K562 (cell line): ENCODE data around the gene REEP3. TPM values are rescaled to one million over a fixed set of nuclear protein-coding genes. Genes with fewer than 3 reads are reported as not detected.

ENCODE experiments used
- ERF ChIP-seq: fragments of 450-650 bp; formaldehyde crosslinking; IDR thresholded peaks from 2 replicates; pipeline ENCODE4 v1.4.0; 2020; ENCODE audit warnings: mild to moderate bottlenecking, mixed read lengths
- ETV6 ChIP-seq, 3 experiments: fragments of 150-350 bp in 1 of 3; sonication (generic) in 1 of 3; formaldehyde crosslinking in 1 of 3; IDR thresholded peaks; 2 replicates each; pipeline versions ENCODE4 v1.6.1 to v1.8.0; 2014 to 2022; ENCODE audit warnings: borderline replicate concordance in 2 of 3, low read depth in 2 of 3, antibody characterized with exemption in 1 of 3, low read length in 1 of 3, mild to moderate bottlenecking in 1 of 3, missing genetic modification reagents in 1 of 3
- GABPA ChIP-seq: fragments of 200-800 bp; sonication (Bioruptor generic); conservative IDR thresholded peaks from 2 replicates; pipeline ENCODE4 v1.6.1; 2016; ENCODE audit warnings: low read depth, missing genetic modification characterization, missing compliant biosample characterization
- HMGN3 ChIP-seq: IDR thresholded peaks from 2 replicates; pipeline ENCODE4 v1.6.1; 2011; ENCODE audit warnings: borderline replicate concordance, low read depth, mild to moderate bottlenecking, mixed read lengths, low read length; ENCODE audit not compliant: insufficient read length; ENCODE audit errors: extremely low read depth
- MAZ ChIP-seq, 2 experiments: fragments of 450-650 bp in 1 of 2; sonication (generic) in 1 of 2; formaldehyde crosslinking; IDR thresholded peaks in 1 of 2; conservative IDR thresholded peaks in 1 of 2; 2 replicates each; pipeline versions ENCODE4 v1.4.0 to v1.5.0; 2020; ENCODE audit warnings: mild to moderate bottlenecking in 1 of 2, missing genetic modification reagents in 1 of 2
- NRF1 ChIP-seq, 2 experiments: fragments of 450-650 bp; IDR thresholded peaks in 1 of 2; conservative IDR thresholded peaks in 1 of 2; 2 replicates each; pipeline ENCODE4 v1.6.1; 2014; ENCODE audit warnings: mild to moderate bottlenecking in 2 of 2
- RAD21 ChIP-seq, 2 experiments: fragments of 250-450 bp in 1 of 2; fragments of 450-650 bp in 1 of 2; sonication (Bioruptor Pico) in 1 of 2; formaldehyde crosslinking in 1 of 2; IDR thresholded peaks in 1 of 2; conservative IDR thresholded peaks in 1 of 2; 2 replicates each; pipeline versions ENCODE4 v1.4.0 to v1.8.0; 2020 to 2022; ENCODE audit warnings: mild to moderate bottlenecking in 2 of 2, moderate library complexity in 1 of 2
- SRF ChIP-seq, 2 experiments: fragments of 250-450, 450-650 bp in 1 of 2; sonication (Bioruptor Pico) in 1 of 2; sonication (generic) in 1 of 2; formaldehyde crosslinking; IDR thresholded peaks; 2 replicates each; pipeline versions ENCODE4 v1.5.0 to v1.5.1; 2020 to 2022; ENCODE audit warnings: mild to moderate bottlenecking in 1 of 2, missing genetic modification reagents in 1 of 2
- TCF3 ChIP-seq: sonication (generic); formaldehyde crosslinking; IDR thresholded peaks from 2 replicates; pipeline ENCODE4 v1.4.0; 2020; ENCODE audit warnings: mild to moderate bottlenecking, missing genetic modification reagents
- ZBTB11 ChIP-seq, 3 experiments: fragments of 200-800 bp in 1 of 3; fragments of 250-450 bp in 1 of 3; fragments of 450-650 bp in 1 of 3; sonication (Bioruptor Pico) in 1 of 3; sonication (Bioruptor generic) in 1 of 3; formaldehyde crosslinking in 1 of 3; IDR thresholded peaks; 2 replicates each; pipeline versions ENCODE4 v1.6.1 to v1.8.0; 2016 to 2022; ENCODE audit warnings: mild to moderate bottlenecking in 2 of 3, missing genetic modification characterization in 2 of 3, missing compliant biosample characterization in 1 of 3, moderate library complexity in 1 of 3
- ZBTB9 ChIP-seq: fragments of 450-650 bp; formaldehyde crosslinking; IDR thresholded peaks from 2 replicates; pipeline ENCODE4 v1.4.0; 2020; ENCODE audit warnings: mild to moderate bottlenecking, moderate library complexity
- ZNF311 ChIP-seq: fragments of 250-450 bp; sonication (Bioruptor Pico); IDR thresholded peaks from 2 replicates; pipeline ENCODE4 v1.4.0; 2020; ENCODE audit warnings: mild to moderate bottlenecking, moderate library complexity
- ZNF398 ChIP-seq: fragments of 250-450 bp; sonication (Bioruptor Pico); IDR thresholded peaks from 2 replicates; pipeline ENCODE4 v1.8.0; 2021; ENCODE audit warnings: moderate library complexity, mild to moderate bottlenecking, inconsistent platforms
- polyA plus RNA-seq, 8 experiments: library from polyadenylated mRNA; depleted of rRNA in 4 of 8; stranded (reverse) in 5 of 8; unstranded in 3 of 8; fragments of >200 nt; fragmentation: Nextera tagmentation in 2 of 8; fragmentation: Illumina TruSeq in 1 of 8; extraction: Ambion mirVana in 2 of 8; extraction: Trizol in 1 of 8; gene quantifications; 2 replicates each; pipeline versions ENCODE4 v1.2.1 to v1.2.3, GENCODE V29; 2011 to 2014; ENCODE audit warnings: inconsistent platforms in 1 of 8, missing spikeins in 1 of 8
- total RNA-seq, 7 experiments: library from RNA; depleted of rRNA in 6 of 7; stranded (reverse); fragments of >200 nt in 6 of 7; fragmentation: Illumina TruSeq in 2 of 7; extraction: Trizol in 2 of 7; gene quantifications; 2 replicates each; pipeline versions ENCODE4 v1.2.1 to v1.2.3, GENCODE V29; 2011 to 2021; ENCODE audit warnings: low replicate concordance in 1 of 7

Gene REEP3
- total and polyA plus RNA-seq, 9 of the 15 experiments (the other 6 are each of a cell fraction or from before 2014, with no cell fraction given) = 3.4 to 13.4 (median 9.2) TPM

GRCh38 chr10:63630085-63630930 is 109.1 kb downstream of the REEP3 start (continued):
- TF ChIP-seq ZBTB11 (CRISPR knock-in tag; IDR thresholded peaks at IDR 0.05) (no peak), RAD21 (CRISPR knock-in tag; conservative IDR thresholded peaks at IDR 0.05 in 1 of 2, IDR thresholded peaks at IDR 0.05 in 1 of 2) (0 out of 4 replicates have a peak, but pooled peaks of 1 of the 2 experiments have one; percentile 15), HMGN3 (peak; percentile 97), SRF (CRISPR knock-in tag; IDR thresholded peaks at IDR 0.05) (peak in 1 of 2 experiments; percentile 70; a peak in 1 of 4 replicates), GABPA (tag) (peak; percentile 70), ERF (peak; percentile 29; the same call in 1 of the 2 replicates), ETV6 (IDR thresholded peaks at IDR 0.05; ENCODE audit: borderline replicate concordance in 1 of 2, low read depth in 2 of 2, low read length in 1 of 2) (no peak), ETV6 (CRISPR knock-in tag; IDR thresholded peaks at IDR 0.05; ENCODE audit: borderline replicate concordance) (no peak), ZNF311 (CRISPR knock-in tag) (no peak), TCF3 (CRISPR knock-in tag) (peak; percentile 80), NRF1 (conservative IDR thresholded peaks at IDR 0.05 in 1 of 2, IDR thresholded peaks at IDR 0.05 in 1 of 2) (peak; percentile 12 to 83; a peak in 3 of 4 replicates), ZBTB9 (peak; percentile 40; the same call in 1 of the 2 replicates), MAZ (CRISPR knock-in tag; conservative IDR thresholded peaks at IDR 0.05 in 1 of 2, IDR thresholded peaks at IDR 0.05 in 1 of 2) (peak; percentile 52 to 89), ZNF398 (CRISPR knock-in tag) (no peak)
